ENCODE measurements around the gene PTPN4. TPM values are rescaled to one million over a fixed set of nuclear protein-coding genes. Genes with fewer than 3 reads are reported as not detected.

Gene PTPN4
- total and polyA plus RNA-seq, 2 experiments from 2014 or later: 41.6 to 90.4 TPM

DNA sequence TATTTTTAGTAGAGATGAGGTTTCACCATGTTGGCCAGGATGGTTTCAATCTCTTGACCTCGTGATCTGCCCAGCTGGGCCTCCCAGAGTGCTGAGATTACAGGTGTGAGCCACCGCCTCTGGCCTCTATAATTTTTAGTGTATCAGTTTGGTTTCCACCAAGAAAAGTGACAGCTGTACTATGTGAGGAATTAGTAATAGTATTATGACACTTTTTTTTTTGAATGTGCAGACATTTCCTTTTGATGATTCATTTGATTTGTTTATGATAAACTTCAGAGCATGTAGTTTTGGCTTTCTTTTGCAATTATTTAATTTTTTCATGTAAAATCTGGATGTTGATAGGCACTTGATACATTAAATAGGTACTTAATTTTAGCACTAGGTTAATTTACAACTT, 61.5 kb downstream of the PTPN4 start:
- H3K9me2 ChIP-seq (ENCODE audit: insufficient read depth): no peaks in the 10 kb centered on the region
- Mint-ChIP-seq H3K9me3 (peaks cover 10% of the 10 kb centered on the region; the same call in 2 of the 3 replicates), H3K27ac (no peak overlapping the region), H3K36me3 (ENCODE audit: low read depth) (peaks cover 52% of the 10 kb centered on the region), H3K27me3 (ENCODE audit: insufficient read depth, low read depth, poor library complexity) (no peaks in the 10 kb centered on the region), H3K4me1 (peaks cover 40% of the 10 kb centered on the region), H3K4me3 (no peak overlapping the region)
- H3K79me2 ChIP-seq (replicated peaks; ENCODE audit: insufficient read depth): peaks cover 99% of the 10 kb centered on the region
- no peak for DNase-seq (ENCODE audit: low spot score)
- no peak overlapping the region for H3K4me3 ChIP-seq
- H3K27ac ChIP-seq (ENCODE audit: low read depth): no peak overlapping the region
- no peaks in the 10 kb centered on the region for H3F3A ChIP-seq (replicated peaks; ENCODE audit: low read depth)
- no peaks in the 10 kb centered on the region for H3K27me3 ChIP-seq (ENCODE audit: insufficient read depth)
- no peaks in the 10 kb centered on the region for H3K36me3 ChIP-seq (ENCODE audit: insufficient read depth)
- TF ChIP-seq POLR2AphosphoS5 (IDR thresholded peaks at IDR 0.05; ENCODE audit: low read depth) (no peak), NANOG (IDR thresholded peaks at IDR 0.05; ENCODE audit: borderline replicate concordance) (no peak), ZNF331 (CRISPR knock-in tag; IDR thresholded peaks at IDR 0.05; ENCODE audit: low read depth) (no peak), STAT1 (IDR thresholded peaks at IDR 0.05; ENCODE audit: unreplicated experiment) (no peak), EZH2 (IDR thresholded peaks at IDR 0.05; ENCODE audit: low read depth, unreplicated experiment) (no peak), CREB1 (CRISPR knock-in tag; IDR thresholded peaks at IDR 0.05; ENCODE audit: low read depth) (no peak), EZH2phosphoT487 (IDR thresholded peaks at IDR 0.05; ENCODE audit: unreplicated experiment) (no peak), ZNF114 (CRISPR knock-in tag; IDR thresholded peaks at IDR 0.05) (no peak), JUNB (IDR thresholded peaks at IDR 0.05; ENCODE audit: unreplicated experiment) (no peak)
- TF ChIP-seq, protein P1, sequence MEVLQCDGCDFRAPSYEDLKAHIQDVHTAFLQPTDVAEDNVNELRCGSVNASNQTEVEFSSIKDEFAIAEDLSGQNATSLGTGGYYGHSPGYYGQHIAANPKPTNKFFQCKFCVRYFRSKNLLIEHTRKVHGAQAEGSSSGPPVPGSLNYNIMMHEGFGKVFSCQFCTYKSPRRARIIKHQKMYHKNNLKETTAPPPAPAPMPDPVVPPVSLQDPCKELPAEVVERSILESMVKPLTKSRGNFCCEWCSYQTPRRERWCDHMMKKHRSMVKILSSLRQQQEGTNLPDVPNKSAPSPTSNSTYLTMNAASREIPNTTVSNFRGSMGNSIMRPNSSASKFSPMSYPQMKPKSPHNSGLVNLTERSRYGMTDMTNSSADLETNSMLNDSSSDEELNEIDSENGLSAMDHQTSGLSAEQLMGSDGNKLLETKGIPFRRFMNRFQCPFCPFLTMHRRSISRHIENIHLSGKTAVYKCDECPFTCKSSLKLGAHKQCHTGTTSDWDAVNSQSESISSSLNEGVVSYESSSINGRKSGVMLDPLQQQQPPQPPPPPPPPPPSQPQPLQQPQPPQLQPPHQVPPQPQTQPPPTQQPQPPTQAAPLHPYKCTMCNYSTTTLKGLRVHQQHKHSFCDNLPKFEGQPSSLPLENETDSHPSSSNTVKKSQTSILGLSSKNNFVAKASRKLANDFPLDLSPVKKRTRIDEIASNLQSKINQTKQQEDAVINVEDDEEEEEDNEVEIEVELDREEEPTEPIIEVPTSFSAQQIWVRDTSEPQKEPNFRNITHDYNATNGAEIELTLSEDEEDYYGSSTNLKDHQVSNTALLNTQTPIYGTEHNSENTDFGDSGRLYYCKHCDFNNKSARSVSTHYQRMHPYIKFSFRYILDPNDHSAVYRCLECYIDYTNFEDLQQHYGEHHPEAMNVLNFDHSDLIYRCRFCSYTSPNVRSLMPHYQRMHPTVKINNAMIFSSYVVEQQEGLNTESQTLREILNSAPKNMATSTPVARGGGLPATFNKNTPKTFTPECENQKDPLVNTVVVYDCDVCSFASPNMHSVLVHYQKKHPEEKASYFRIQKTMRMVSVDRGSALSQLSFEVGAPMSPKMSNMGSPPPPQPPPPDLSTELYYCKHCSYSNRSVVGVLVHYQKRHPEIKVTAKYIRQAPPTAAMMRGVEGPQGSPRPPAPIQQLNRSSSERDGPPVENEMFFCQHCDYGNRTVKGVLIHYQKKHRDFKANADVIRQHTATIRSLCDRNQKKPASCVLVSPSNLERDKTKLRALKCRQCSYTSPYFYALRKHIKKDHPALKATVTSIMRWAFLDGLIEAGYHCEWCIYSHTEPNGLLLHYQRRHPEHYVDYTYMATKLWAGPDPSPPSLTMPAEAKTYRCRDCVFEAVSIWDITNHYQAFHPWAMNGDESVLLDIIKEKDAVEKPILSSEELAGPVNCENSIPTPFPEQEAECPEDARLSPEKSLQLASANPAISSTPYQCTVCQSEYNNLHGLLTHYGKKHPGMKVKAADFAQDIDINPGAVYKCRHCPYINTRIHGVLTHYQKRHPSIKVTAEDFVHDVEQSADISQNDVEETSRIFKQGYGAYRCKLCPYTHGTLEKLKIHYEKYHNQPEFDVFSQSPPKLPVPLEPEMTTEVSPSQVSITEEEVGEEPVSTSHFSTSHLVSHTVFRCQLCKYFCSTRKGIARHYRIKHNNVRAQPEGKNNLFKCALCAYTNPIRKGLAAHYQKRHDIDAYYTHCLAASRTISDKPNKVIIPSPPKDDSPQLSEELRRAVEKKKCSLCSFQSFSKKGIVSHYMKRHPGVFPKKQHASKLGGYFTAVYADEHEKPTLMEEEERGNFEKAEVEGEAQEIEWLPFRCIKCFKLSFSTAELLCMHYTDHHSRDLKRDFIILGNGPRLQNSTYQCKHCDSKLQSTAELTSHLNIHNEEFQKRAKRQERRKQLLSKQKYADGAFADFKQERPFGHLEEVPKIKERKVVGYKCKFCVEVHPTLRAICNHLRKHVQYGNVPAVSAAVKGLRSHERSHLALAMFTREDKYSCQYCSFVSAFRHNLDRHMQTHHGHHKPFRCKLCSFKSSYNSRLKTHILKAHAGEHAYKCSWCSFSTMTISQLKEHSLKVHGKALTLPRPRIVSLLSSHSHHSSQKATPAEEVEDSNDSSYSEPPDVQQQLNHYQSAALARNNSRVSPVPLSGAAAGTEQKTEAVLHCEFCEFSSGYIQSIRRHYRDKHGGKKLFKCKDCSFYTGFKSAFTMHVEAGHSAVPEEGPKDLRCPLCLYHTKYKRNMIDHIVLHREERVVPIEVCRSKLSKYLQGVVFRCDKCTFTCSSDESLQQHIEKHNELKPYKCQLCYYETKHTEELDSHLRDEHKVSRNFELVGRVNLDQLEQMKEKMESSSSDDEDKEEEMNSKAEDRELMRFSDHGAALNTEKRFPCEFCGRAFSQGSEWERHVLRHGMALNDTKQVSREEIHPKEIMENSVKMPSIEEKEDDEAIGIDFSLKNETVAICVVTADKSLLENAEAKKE (CRISPR knock-in tag; IDR thresholded peaks at IDR 0.05): no peak
- TF ChIP-seq, protein P2, sequence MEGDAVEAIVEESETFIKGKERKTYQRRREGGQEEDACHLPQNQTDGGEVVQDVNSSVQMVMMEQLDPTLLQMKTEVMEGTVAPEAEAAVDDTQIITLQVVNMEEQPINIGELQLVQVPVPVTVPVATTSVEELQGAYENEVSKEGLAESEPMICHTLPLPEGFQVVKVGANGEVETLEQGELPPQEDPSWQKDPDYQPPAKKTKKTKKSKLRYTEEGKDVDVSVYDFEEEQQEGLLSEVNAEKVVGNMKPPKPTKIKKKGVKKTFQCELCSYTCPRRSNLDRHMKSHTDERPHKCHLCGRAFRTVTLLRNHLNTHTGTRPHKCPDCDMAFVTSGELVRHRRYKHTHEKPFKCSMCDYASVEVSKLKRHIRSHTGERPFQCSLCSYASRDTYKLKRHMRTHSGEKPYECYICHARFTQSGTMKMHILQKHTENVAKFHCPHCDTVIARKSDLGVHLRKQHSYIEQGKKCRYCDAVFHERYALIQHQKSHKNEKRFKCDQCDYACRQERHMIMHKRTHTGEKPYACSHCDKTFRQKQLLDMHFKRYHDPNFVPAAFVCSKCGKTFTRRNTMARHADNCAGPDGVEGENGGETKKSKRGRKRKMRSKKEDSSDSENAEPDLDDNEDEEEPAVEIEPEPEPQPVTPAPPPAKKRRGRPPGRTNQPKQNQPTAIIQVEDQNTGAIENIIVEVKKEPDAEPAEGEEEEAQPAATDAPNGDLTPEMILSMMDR (conservative IDR thresholded peaks at IDR 0.05; ENCODE audit: low read depth in 2 of 2): no peak
- TF ChIP-seq, protein P3, sequence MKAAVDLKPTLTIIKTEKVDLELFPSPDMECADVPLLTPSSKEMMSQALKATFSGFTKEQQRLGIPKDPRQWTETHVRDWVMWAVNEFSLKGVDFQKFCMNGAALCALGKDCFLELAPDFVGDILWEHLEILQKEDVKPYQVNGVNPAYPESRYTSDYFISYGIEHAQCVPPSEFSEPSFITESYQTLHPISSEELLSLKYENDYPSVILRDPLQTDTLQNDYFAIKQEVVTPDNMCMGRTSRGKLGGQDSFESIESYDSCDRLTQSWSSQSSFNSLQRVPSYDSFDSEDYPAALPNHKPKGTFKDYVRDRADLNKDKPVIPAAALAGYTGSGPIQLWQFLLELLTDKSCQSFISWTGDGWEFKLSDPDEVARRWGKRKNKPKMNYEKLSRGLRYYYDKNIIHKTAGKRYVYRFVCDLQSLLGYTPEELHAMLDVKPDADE (IDR thresholded peaks at IDR 0.05): no peak
- TF ChIP-seq, protein P4, sequence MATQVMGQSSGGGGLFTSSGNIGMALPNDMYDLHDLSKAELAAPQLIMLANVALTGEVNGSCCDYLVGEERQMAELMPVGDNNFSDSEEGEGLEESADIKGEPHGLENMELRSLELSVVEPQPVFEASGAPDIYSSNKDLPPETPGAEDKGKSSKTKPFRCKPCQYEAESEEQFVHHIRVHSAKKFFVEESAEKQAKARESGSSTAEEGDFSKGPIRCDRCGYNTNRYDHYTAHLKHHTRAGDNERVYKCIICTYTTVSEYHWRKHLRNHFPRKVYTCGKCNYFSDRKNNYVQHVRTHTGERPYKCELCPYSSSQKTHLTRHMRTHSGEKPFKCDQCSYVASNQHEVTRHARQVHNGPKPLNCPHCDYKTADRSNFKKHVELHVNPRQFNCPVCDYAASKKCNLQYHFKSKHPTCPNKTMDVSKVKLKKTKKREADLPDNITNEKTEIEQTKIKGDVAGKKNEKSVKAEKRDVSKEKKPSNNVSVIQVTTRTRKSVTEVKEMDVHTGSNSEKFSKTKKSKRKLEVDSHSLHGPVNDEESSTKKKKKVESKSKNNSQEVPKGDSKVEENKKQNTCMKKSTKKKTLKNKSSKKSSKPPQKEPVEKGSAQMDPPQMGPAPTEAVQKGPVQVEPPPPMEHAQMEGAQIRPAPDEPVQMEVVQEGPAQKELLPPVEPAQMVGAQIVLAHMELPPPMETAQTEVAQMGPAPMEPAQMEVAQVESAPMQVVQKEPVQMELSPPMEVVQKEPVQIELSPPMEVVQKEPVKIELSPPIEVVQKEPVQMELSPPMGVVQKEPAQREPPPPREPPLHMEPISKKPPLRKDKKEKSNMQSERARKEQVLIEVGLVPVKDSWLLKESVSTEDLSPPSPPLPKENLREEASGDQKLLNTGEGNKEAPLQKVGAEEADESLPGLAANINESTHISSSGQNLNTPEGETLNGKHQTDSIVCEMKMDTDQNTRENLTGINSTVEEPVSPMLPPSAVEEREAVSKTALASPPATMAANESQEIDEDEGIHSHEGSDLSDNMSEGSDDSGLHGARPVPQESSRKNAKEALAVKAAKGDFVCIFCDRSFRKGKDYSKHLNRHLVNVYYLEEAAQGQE (IDR thresholded peaks at IDR 0.05; ENCODE audit: unreplicated experiment): no peak
- H3K4me1 ChIP-seq (ENCODE audit: insufficient read depth): no peaks in the 10 kb centered on the region
- ATAC-seq: no peak
- H2AFZ ChIP-seq: no peak overlapping the region
- peaks cover 36% of the 10 kb centered on the region for H4K20me1 ChIP-seq (replicated peaks; ENCODE audit: insufficient read depth)
- H3K4me2 ChIP-seq: no peak overlapping the region

Data from GM23338 (cell line).